RKO (cell line): Measurements from ENCODE around the gene PRMT3.
"Not testable (repeated sequence)": the region's sequence is repeated elsewhere in the genome, so short reads cannot be mapped to it uniquely, and the experiment has no call there.

ENCODE experiments used
- DNase-seq: peaks from one replicate; pipeline ENCODE4 v3.0.0-alpha.2; 2016; ENCODE audit warnings: low spot score

PRMT3 gene

GRCh38 chr11:20387261-20388095 is at the start of gene PRMT3:
TSS of gene PRMT3 (plus strand) at chr11:20387716. CDS start at chr11:20387747, 31 bp downstream.
- DNase-seq: peak; percentile 95

DNA sequence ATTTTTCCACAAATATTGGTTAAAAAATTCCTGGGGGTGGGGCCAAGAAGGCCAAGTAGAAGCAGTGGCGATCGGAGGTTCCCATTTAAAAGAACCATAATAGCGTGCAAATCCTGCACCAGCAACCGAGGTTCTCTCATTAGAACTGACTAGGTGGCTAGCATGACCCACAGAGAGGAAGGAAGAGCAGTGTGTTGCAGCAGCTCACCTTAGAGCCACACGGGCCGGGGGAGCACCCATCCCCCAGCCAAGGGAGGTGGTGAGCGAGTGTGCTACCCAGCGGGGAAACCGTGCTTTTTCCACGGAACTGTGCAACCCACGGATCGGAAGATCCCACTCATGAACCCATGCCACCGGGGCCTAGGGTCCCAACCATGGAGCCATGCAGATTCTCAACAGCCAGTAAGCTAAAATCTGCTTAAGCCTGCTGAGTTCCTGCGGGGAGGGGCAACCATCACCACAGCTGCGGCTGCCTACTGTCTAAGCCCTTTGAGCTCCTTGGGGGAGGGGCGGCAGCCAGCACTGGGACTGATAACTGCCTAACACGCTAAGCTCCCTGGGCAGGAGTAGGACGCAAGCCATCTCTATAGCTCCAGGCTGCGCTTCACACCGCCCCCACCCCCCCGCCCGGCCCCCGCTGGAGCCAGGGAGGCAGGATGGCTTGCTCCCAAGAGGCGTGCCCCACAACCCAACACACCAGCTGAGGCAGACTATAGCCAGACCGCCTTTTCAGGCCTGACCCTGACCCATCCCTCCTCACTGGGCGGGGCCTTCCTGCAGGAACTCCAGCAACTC is 45.0 kb upstream of the PRMT3 start:
- DNase-seq: no peak

GRCh38 chr11:20351136-20351535 is 36.4 kb upstream of the PRMT3 start:
- no peak for DNase-seq

DNA sequence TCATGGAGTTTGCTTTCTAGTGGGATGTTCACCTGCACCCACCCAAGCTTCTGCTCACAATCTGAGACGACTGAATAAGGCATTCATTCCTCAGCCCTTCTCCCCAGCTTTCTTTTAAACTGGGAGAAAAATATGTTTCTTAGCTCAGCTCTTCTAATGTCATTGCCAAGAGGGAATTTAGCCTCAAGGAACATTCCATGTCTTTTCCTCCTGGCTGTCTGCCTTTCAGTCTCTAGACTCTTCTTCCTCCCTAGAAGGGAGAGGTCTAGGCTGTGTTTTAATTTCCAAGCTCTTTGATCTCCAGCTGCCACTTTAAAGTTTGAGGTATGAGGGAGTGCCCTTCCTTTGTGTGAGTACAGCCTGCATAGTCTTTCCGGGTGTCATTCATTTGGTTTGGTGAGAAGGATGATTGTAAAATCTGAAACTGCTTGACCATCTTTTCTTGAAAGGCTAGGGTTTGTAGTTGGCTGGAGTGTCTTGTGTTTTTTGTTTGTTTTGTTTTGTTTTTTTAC is 35.7 kb upstream of the PRMT3 start:
- DNase-seq: no peak

- peak; percentile 59 for DNase-seq
These were observed 33.6 kb upstream of the PRMT3 start for GRCh38 chr11:20353829-20354434.

DNA sequence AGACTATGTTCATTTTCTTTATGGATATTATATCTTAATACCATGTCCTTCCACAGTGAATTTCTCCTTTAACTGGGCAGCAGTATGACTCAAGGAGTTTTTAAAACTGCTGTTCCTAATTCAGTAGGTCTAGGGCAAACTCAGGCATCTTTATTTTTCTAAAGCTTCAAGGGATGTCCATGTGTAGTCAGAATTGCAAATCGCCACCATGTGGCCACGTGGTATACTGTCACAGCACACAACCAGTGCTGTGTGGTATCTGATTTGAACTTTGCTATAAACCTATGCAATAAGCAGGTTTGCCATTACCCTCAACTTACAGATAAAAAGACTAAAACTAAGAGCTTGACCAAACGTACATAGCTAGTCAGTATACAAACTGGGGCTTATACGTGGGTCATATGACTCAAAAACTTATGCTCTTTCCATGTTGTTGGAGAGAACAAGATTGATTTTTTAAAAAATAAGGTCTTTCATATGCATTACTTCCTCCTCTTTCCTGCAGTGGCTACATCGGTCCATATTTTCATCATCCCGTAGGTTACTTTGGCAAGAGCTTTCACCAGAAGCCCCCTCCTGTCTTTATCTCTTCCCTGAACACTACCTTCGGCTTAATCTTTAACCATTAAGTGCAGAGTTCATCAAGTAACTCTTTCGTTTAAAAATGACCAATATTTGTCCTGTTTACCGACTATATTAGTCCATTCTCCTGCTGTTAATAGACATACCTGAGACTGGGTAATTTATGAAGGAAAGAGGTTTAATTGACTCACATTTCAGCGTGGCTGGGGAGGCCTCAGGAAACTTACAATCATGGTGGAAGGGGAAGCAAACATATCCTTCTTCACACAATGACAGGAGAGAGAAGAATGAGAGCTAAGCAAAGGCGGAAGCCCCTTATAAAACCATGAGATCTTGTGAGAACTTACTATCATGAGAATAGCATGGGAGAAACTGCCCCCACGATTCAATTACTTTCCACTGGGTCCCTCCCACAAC is 32.0 kb upstream of the PRMT3 start:
- peak; percentile 73 for DNase-seq

DNA sequence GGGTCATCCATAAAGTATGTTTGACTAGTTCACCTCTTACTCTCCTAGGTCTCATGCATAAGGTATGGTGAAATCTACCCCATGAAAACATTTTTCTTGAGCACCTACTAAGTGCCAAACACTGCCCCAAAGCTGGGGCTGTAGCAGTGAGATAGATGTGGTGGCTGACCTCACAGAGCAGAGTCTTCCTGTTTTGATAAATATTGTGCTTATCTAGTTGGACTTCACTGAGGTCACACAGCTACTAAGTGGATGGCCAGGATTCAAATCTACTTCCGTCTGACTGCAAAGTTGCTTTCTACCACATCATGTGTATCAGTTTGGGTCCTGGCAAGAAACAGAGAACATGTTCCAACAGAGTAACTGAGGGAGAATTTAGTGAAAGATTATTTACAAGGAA is 30.4 kb upstream of the PRMT3 start:
- no peak for DNase-seq

- no peak for DNase-seq
These were observed 26.9 kb upstream of the PRMT3 start for GRCh38 chr11:20360650-20361049.

- DNase-seq: no peak
These were observed 25.0 kb upstream of the PRMT3 start for GRCh38 chr11:20362481-20362880.

DNA sequence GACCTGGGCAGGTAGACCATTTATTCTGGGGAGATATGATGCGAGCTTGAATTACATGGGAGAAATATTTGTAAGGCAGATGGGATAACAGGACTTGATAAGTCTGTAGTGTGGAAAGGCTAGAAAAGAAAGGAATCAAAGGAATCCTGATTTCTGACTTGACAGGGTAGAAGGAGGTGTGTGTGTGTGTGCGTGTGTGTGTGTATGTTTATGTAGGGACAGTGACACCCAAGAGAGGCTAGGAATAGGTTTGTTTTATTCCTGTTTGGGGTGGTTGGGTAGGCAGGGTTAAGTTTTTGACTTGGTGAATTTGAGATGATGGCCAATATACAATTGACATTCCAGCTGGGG is 24.4 kb upstream of the PRMT3 start:
- no peak for DNase-seq

GRCh38 chr11:20363500-20364340 is 23.8 kb upstream of the PRMT3 start, which contains the start of gene HTATIP2:
TSS of gene HTATIP2 (plus strand) at chr11:20363714. CDS start at chr11:20364238, 524 bp downstream.
- peak; percentile 64 for DNase-seq

GRCh38 chr11:20364341-20364792 is 23.1 kb upstream of the PRMT3 start:
- DNase-seq: no peak

- DNase-seq: not testable (repeated sequence)
These were observed 22.1 kb upstream of the PRMT3 start for GRCh38 chr11:20365465-20365864.

- peak; percentile 93 for DNase-seq
These were observed 20.1 kb upstream of the PRMT3 start for GRCh38 chr11:20367313-20367948.

GRCh38 chr11:20368438-20368837 is 19.1 kb upstream of the PRMT3 start:
- DNase-seq: no peak

DNA sequence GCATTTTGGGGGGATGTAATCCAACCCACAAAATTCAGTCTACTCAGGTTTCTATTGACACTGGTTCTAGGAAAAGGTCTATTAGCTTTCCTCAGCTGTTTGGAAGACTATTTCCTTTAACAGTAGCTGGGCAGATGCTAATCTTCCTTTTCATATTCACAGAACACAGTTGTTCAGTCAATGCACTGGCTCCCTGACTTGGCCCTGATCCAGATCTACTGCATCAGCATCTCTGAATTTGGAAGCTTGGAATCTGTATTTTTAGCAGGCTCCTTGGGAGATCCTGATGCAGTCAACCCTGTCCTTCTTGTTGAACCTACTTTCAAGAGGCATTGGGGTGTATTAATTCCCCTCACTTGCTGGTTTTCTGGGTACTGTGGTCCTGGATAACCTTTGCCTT is 17.7 kb upstream of the PRMT3 start:
- DNase-seq: no peak

GRCh38 chr11:20372081-20372626 is 15.4 kb upstream of the PRMT3 start:
- no peak for DNase-seq

DNA sequence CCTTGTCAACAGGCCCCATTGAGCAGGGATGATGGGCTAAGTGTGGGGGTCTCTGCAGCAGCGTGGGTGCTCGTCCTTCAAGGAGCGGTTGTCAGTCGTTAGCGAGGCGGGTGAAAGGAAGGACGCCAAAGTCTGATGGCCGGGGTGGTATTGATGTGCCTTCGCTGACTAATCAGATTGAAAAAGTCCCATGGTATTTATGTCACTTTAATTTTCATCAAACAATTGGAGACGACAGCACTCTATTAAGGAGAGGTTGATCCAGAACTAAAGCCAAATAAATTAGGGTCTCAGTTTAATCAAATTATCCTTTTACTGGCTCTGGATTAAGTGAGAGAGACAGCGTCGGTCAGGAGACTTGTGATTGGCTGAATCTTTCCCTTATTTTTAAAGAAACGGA is 14.4 kb upstream of the PRMT3 start:
- DNase-seq: no peak

GRCh38 chr11:20373568-20374209 is 13.8 kb upstream of the PRMT3 start:
- no peak for DNase-seq
